Heart left ventricle (tissue), 16 donors: ENCODE results near the gene SMIM14. TPM values are rescaled to one million over a fixed set of nuclear protein-coding genes. Genes with fewer than 3 reads are reported as not detected.
A peak's percentile ranks its signal among the peaks of the same experiment; 100 is the strongest.
"Not testable (repeated sequence)": the region's sequence is repeated elsewhere in the genome, so short reads cannot be mapped to it uniquely, and the experiment has no call there.

Source experiments
- ATAC-seq, 4 donors: fragments of 200-7000 bp; cut with Tn5 transposase; one replicate each; pipeline ENCODE4 v1.9.1; 2020 to 2022; ENCODE audit warnings: moderate library complexity in 4 of 4, mild to moderate bottlenecking in 3 of 4, moderate number of reproducible peaks in 1 of 4
- DNase-seq, 5 donors: peaks; one replicate each; pipeline ENCODE4 v3.0.0-alpha.2; 2020
- H3K27ac ChIP-seq, 12 donors: fragments of 200-600 bp; sonication (generic) in 4 of 12; one replicate each; pipeline versions ENCODE4 v1.5.0 to v1.8.0; 2016 to 2022; ENCODE audit warnings: mild to moderate bottlenecking in 2 of 12
- H3K27me3 ChIP-seq, 9 donors: fragments of 200-600 bp; sonication (generic) in 2 of 9; one replicate each; pipeline versions ENCODE4 v1.5.1 to v1.8.0; 2016 to 2022; ENCODE audit warnings: mild to moderate bottlenecking in 3 of 9
- H3K36me3 ChIP-seq, 9 donors: fragments of 200-600 bp; sonication (generic) in 2 of 9; one replicate each; pipeline versions ENCODE4 v1.5.0 to v1.8.0; 2018 to 2022; ENCODE audit warnings: mild to moderate bottlenecking in 2 of 9
- H3K4me1 ChIP-seq, 12 donors: fragments of 200-600 bp; sonication (generic) in 4 of 12; one replicate each; pipeline versions ENCODE4 v1.5.0 to v1.8.0; 2016 to 2022; ENCODE audit warnings: mild to moderate bottlenecking in 3 of 12
- H3K4me3 ChIP-seq, 12 donors: fragments of 200-600 bp; sonication (generic) in 4 of 12; one replicate each; pipeline versions ENCODE4 v1.5.0 to v1.8.0; 2017 to 2022; ENCODE audit warnings: mild to moderate bottlenecking in 9 of 12, moderate library complexity in 4 of 12
- H3K9me3 ChIP-seq, 12 donors: fragments of 200-600 bp; sonication (generic) in 4 of 12; one replicate each; pipeline versions ENCODE4 v1.5.0 to v1.8.0; 2016 to 2022; ENCODE audit warnings: mild to moderate bottlenecking in 1 of 12
- CTCF ChIP-seq, 12 donors: fragments of 200-600 bp; sonication (generic) in 4 of 12; IDR thresholded peaks; one replicate each; pipeline versions ENCODE4 v1.5.0 to v1.8.0; 2018 to 2022; ENCODE audit warnings: antibody characterized with exemption in 12 of 12, mild to moderate bottlenecking in 5 of 12
- POLR2A ChIP-seq, 2 donors: fragments of 450-650 bp; IDR thresholded peaks; one replicate each; pipeline ENCODE4 v1.6.1; 2017; ENCODE audit warnings: antibody characterized with exemption in 2 of 2, mild to moderate bottlenecking in 2 of 2, moderate library complexity in 2 of 2
- WGBS, 4 donors: extraction: QIAGEN DNeasy Blood & Tissue Kit in 2 of 4; methylation state at CpG; one replicate each; pipeline versions ENCODE4 v1.1.5 to v1.1.7; 2013 to 2018; 5-methylcytosine and 5-hydroxymethylcytosine counted together
- intact Hi-C, 10 donors: fragments of 100-400 bp; cut with DNase I; formaldehyde crosslinking; loops; one replicate each; pipeline versions ENCODE4 v1.11.1 to v1.14.2; 2022
- polyA plus RNA-seq, 2 donors: library from polyadenylated mRNA; stranded (reverse); fragments of 200-250 nt; gene quantifications; one replicate each; pipeline ENCODE4 v1.2.3, GENCODE V29; 2013
- total RNA-seq, 9 donors: library from RNA; depleted of rRNA in 2 of 9; stranded (reverse); fragments of >200 nt in 2 of 9; fragmentation: NEBNext Ultra II Directional in 3 of 9; extraction: Animal tissue kit (Norgen Biotek cat#: 25700) in 3 of 9; gene quantifications; one replicate each; pipeline versions ENCODE4 v1.1.0 to v1.2.4, GENCODE V29; 2016 to 2023
- donor health status: ischemic (EF 13 %, LVEDD 7.1; RV severe dilation, severe dysfunction).
- donor health status: healthy with polysubstance abuse.
- donor health status: DM: no; HTN: yes; CAD: no.
- donor health status: DM: no; HTN: no; CAD: no.
- donor health status: ischemic (EF 25% LVEDD 6.9; RV normal size, moderate dysfunction).
- donor health status: ischemic (EF 25% LVEDD 5.7; RV mildly dilated, moderate dysfunction).
- donor health status: healthy.
- donor health status: DM: yes; HTN: yes; CAD: no.
- donor health status: ischemic (EF 35%, LVEDD 5.7; RV mildly dilated, moderate dysfunction).
- donor health status: nonischemic (EF 11% LVEDD 7.7; RV severe dilation, severe dysfunction).
- donor health status: DM: yes; HTN: yes; CAD: no.
- donor health status: PGD.
- donor health status: ischemic (EF 29% LVEDD 5.4; RV normal size, mild dysfunction).
- donor health status: nonischemic (EF 23%, LVEDD 6.1; RV moderate dilation, normal function).

The SMIM14 gene
- total and polyA plus RNA-seq, 11 donors = 3.0 to 24.8 (median 11.8) TPM

GRCh38 chr4:39514888-39515401 lies 123.7 kb downstream of the SMIM14 start:
- Histone ChIP-seq H3K4me3 (no peak overlapping the region), H3K36me3 (peaks cover 0 to 89% (median 67%) of the 10 kb centered on the region in 9 donors), H3K27me3 (no peaks in the 10 kb centered on the region), H3K27ac (no peak overlapping the region), H3K9me3 (no peaks in the 10 kb centered on the region), H3K4me1 (peaks cover 0 to 3% (median 0%) of the 10 kb centered on the region in 12 donors)
- ATAC-seq = no peak
- 85 to 98% (median 91%) methylated on average over 4 of the region's 4 CpGs for WGBS, 4 donors
- no peak for DNase-seq
- TF ChIP-seq POLR2A (IDR thresholded peaks at IDR 0.05) = no peak
- no peak for TF ChIP-seq CTCF (IDR thresholded peaks at IDR 0.05)
- intact Hi-C loops = no loop called here

DNA sequence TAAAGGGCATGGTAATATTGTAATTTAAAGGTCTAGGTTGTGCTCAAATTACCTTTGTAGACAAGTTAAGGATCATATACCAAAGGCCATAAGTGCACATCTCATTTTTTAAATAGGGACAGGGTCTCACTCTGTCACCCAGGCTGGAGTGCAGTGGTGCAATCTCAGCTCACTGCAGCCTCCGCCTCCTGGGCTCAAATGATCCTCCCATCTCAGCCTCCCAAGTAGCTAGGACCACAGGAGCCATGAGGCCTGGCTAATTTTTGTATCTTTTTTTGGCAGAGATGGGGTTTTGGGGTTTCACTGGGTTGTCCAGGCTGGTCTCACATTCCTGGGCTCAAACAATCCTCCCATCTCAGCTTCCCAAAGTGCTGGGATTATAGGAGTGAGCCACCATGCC lies 124.4 kb downstream of the SMIM14 start:
- ATAC-seq, intact Hi-C loops, H3K9me3 ChIP-seq, H3K4me1 ChIP-seq, H3K27ac ChIP-seq, DNase-seq, H3K27me3 ChIP-seq, H3K4me3 ChIP-seq: not testable (repeated sequence)
- WGBS, 4 donors = 93 to 100% (median 98%) methylated on average over 1 of the region's 1 CpG
- H3K36me3 ChIP-seq = peaks cover 0 to 89% (median 67%) of the 10 kb centered on the region in 9 donors

- no peak overlapping the region for H3K27ac ChIP-seq
- peaks cover 0 to 94% (median 87%) of the 10 kb centered on the region in 9 donors for H3K36me3 ChIP-seq
- ATAC-seq (no peak), DNase-seq (no peak)
- no peak overlapping the region for H3K4me3 ChIP-seq
- no peak for TF ChIP-seq POLR2A (IDR thresholded peaks at IDR 0.05)
- no peak for TF ChIP-seq CTCF (IDR thresholded peaks at IDR 0.05)
- WGBS, 4 donors = 93 to 96% (median 95%) methylated on average over 5 of the region's 5 CpGs
- H3K4me1 ChIP-seq = peaks cover 0 to 3% (median 0%) of the 10 kb centered on the region in 12 donors
- no peaks in the 10 kb centered on the region for H3K9me3 ChIP-seq
- H3K27me3 ChIP-seq = no peaks in the 10 kb centered on the region
- intact Hi-C loops = no loop called here
Measured at GRCh38 chr4:39510348-39510929, 128.2 kb downstream of the SMIM14 start.

GRCh38 chr4:39505581-39505980 lies 133.1 kb downstream of the SMIM14 start:
- Histone ChIP-seq H3K9me3 (no peaks in the 10 kb centered on the region), H3K36me3 (peaks cover 0 to 100% (median 97%) of the 10 kb centered on the region in 9 donors), H3K4me1 (peaks cover 0 to 3% (median 0%) of the 10 kb centered on the region in 12 donors), H3K27ac (no peak overlapping the region), H3K4me3 (no peak overlapping the region), H3K27me3 (no peaks in the 10 kb centered on the region)
- ATAC-seq (no peak), DNase-seq (no peak)
- 44 to 58% (median 52%) methylated on average over 1 of the region's 1 CpG for WGBS, 4 donors
- no peak for TF ChIP-seq CTCF (IDR thresholded peaks at IDR 0.05)
- no peak for TF ChIP-seq POLR2A (IDR thresholded peaks at IDR 0.05)
- intact Hi-C loops = no loop called here

DNA sequence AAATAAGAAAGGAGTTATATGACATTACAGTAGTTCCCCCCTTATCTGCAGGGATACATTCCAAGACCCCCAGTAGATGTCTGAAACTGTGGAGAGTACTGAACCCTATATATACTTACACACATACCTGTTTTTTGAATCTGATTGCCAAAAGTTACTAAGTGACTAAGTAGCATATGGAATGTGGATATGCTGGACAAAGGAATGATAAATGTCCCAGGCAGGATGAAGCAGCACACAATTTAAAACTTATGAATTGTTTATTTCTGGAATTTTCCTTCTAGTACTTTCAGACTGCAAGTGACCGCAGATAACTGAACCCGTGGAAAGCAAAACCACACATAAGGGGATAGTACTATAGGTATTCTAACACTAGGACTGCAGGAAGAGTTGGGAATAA lies 134.1 kb downstream of the SMIM14 start:
- Histone ChIP-seq H3K36me3 (peaks cover 0 to 100% (median 95%) of the 10 kb centered on the region in 9 donors), H3K4me1 (peaks cover 0 to 3% (median 0%) of the 10 kb centered on the region in 12 donors), H3K4me3 (no peak overlapping the region), H3K27me3 (no peaks in the 10 kb centered on the region), H3K9me3 (no peaks in the 10 kb centered on the region), H3K27ac (no peak overlapping the region)
- DNase-seq (no peak), ATAC-seq (no peak)
- intact Hi-C loops = no loop called here
- TF ChIP-seq POLR2A (IDR thresholded peaks at IDR 0.05) = no peak
- TF ChIP-seq CTCF (IDR thresholded peaks at IDR 0.05) = no peak
- 93 to 98% (median 96%) methylated on average over 2 of the region's 2 CpGs for WGBS, 4 donors

- intact Hi-C loops, H3K27me3 ChIP-seq, H3K4me1 ChIP-seq, H3K9me3 ChIP-seq, H3K4me3 ChIP-seq: not testable (repeated sequence)
- Histone ChIP-seq H3K36me3 (peaks cover 0 to 99% (median 91%) of the 10 kb centered on the region in 9 donors), H3K27ac (peak overlapping the region in 4 of 12 donors; percentile 3 to 51 (median 28))
- DNase-seq = peak in 2 of 5 donors; percentile 43 to 51
- peak in 1 of 4 donors; percentile 66 for ATAC-seq
- 88 to 93% (median 92%) methylated on average over 4 of the region's 4 CpGs for WGBS, 4 donors
Measured at GRCh38 chr4:39502664-39503035, 136.0 kb downstream of the SMIM14 start.
